GM12873 (cell line): ENCODE data around the gene USP54.

Experiments
- TF ChIP-seq, protein P1 (sequence below): IDR thresholded peaks from 2 replicates; pipeline ENCODE4 v1.5.1; 2012; ENCODE audit warnings: low read depth, mild to moderate bottlenecking, moderate library complexity, low read length, control low read depth; ENCODE audit not compliant: insufficient read depth; ENCODE audit errors: missing control alignments

Gene USP54

DNA sequence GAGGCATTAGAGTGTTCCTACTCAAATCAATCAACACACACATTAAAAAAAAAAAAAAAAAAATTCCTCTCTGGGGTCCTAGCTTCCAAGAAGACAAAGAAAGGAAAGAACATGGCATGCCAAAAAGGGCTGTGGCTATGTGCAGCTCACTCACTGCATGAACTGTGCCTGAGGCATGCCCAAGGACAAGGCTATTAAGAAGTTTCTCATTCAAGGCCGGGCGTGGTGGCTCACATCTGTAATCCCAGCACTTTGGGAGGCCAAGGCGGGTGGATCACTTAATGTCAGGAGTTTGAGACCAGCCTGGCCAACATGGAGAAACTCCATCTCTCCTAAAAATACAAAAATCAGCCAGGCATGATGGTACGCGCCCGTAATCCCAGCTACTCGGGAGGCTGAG lies 53.4 kb downstream of the USP54 start:
- TF ChIP-seq, protein P1, sequence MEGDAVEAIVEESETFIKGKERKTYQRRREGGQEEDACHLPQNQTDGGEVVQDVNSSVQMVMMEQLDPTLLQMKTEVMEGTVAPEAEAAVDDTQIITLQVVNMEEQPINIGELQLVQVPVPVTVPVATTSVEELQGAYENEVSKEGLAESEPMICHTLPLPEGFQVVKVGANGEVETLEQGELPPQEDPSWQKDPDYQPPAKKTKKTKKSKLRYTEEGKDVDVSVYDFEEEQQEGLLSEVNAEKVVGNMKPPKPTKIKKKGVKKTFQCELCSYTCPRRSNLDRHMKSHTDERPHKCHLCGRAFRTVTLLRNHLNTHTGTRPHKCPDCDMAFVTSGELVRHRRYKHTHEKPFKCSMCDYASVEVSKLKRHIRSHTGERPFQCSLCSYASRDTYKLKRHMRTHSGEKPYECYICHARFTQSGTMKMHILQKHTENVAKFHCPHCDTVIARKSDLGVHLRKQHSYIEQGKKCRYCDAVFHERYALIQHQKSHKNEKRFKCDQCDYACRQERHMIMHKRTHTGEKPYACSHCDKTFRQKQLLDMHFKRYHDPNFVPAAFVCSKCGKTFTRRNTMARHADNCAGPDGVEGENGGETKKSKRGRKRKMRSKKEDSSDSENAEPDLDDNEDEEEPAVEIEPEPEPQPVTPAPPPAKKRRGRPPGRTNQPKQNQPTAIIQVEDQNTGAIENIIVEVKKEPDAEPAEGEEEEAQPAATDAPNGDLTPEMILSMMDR: no peak

DNA sequence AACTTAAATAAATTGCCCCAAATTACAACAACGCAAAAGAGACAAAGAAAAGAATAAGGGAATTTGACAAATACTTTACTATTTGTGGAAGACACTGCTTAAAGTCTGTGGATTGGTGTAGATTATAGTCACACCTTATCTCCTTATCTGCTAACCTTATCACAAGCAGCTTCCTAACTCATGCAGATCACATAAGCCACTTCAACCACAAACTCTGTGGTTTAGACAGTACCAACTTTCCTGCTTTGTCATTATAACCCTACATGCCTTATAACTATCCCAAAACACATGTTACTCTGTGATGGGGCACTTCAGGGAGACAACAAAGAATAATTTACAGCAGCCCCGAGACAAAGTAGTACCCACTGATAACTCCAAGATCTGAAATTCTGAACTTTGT lies 53.9 kb downstream of the USP54 start:
- TF ChIP-seq, protein P1: no peak

DNA sequence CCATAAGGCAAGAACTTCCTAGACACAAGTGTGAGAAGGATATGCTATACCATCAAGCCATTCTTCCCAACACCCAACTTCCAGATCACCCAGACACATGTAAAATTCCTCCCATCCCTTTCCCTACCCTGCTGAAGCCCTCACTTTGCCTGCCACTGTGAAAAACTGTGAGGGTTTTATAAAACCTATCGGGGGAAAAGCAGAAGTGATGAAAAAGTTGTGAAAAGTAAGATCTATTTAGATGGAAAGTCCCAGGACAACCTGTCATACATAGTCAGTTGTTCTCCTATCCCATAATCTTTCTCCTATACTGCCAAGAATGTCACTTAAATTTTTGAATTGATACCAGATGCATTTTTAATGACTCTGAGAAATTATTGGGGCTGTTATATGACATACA lies 56.3 kb downstream of the USP54 start:
- TF ChIP-seq, protein P1: no peak

DNA sequence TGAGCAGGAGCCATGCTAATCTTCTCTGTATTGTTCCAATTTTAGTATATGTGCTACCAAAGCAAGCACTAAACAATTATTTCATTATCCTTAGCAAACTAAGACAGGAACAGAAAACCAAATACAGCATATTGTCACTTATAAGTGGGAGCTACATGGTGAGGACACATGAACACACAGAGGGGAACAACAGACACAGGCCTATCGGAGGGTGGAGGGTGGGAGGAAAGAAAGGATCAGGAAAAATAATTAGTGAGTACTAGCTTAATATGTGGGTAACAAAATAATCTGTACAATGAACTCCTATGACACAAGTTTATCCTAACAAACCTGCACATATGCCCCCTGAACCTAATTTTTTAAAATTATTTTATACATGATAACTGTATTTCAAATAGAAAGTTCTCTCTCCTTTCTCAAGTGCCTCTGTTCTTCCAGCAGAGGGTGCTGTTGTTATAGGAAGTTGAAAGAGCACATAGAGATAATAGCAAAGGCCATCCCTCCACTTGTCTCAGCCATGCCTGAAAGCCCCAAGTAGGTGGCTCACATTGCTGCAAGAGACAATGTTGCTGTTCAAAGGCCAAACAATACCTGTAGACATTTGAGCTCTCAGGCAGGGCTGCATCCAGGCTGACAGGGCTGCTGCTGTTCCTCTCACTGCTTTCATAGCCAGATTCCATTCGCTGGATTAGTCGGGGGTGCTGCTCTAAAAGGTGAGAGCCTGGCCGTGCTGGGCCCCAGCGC lies 61.9 kb downstream of the USP54 start:
- TF ChIP-seq, protein P1: peak; percentile 72

DNA sequence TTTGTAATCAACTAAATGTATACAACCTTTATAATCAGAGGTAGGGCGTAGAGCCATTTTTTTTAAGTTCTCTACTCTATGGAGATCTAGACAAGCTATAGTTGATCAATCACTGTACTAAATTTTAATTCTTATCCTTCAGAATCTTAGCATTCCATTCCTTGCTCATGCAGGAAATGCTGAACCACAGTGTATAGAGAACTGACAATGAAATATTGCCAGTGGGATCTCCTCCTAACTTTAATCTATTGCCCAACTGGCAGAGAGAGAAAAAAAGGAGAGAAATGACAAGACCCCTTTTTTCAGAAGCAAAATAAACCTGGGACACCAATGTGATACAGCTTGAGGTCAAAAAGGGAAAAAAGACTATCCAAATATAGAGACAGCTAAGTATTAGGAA lies 68.9 kb downstream of the USP54 start:
- TF ChIP-seq, protein P1: no peak

DNA sequence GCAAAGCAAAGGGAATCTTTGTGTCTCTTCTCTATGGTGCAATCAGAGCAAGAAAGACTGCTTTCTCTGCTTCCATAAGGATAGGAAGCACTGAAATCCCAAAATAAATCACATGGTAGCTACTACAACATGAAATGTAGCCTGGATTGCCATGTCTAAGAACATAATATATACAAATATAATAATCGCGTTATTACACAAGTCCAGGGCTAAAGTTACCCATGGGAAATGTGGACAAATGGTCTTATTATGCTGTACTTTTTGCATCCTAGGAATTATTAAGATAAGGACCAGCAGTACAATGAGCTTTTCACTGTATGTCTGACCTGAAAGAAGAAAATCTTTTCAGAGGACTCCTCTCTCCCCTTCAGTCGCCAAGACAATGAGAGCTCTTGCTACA lies 71.8 kb downstream of the USP54 start:
- TF ChIP-seq, protein P1: no peak

DNA sequence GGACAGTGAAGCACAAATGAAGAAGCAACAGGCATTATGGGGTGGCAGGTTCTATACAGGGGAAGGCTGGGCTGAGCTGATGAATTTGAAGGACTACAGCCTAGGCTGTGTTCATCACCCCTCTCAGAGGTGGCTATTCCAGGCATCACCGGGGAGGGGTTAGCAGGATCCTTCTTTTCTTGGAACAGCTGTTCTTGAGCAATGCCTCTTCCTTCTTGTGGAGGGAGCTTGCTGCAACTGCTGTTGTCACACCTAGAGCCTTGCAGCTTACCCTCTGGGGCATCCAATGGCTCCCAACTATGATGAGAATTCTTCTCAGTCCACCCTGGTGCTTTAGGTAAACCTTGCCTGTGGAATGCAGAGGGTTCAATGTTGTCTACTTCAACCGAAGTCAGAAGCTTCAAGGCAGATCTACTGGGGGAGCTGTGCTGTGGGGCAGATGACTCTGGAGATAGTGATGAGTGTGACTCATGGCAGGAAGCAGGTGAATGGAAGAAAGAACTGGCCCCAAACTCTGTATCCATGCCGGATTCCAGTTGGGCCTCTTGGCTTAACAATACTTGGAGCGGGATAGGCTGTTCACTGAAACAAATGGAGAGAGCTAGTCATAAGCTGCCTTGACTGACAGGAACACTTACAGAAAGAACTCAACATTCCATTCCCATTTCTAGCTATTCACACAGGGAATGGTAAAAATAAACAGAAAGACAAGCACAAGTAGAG lies 73.8 kb downstream of the USP54 start:
- TF ChIP-seq, protein P1: no peak
